H1 (cell line): ENCODE data around the gene DGUOK. TPM values are rescaled to one million over a fixed set of nuclear protein-coding genes. Genes with fewer than 3 reads are reported as not detected.

Experiments used
- CTCF ChIA-PET: fragments of 300-600 bp; sonication (Branson Sonifier 250); formaldehyde crosslinking; loops from one replicate; lab custom pipeline; 2021; ENCODE audit not compliant: partially characterized antibody; lab: Charles Lee
- POLR2A ChIA-PET: fragments of 300-600 bp; sonication (Branson Sonifier 250); formaldehyde crosslinking; loops from one replicate; lab custom pipeline; 2021; ENCODE audit warnings: inconsistent platforms; ENCODE audit not compliant: partially characterized antibody; lab: Charles Lee
- DNase-seq, 2 experiments: peaks; one replicate each; pipeline versions ENCODE4 v3.0.0 to v3.0.0-alpha.2; 2010 to 2022; ENCODE audit warnings: low spot score in 2 of 2, low read depth in 1 of 2, mixed read lengths in 1 of 2
- FAIRE-seq: peaks from 2 replicates; lab custom pipeline; 2011; peaks lifted over from hg19 to GRCh38; lab: Jason Lieb, UNC
- H2AFZ ChIP-seq: 2 replicates; pipeline ENCODE4 v1.8.1; 2012; ENCODE audit warnings: low read length, inconsistent platforms
- H2AK5ac ChIP-seq: 2 replicates; pipeline ENCODE4 v1.6.1; 2013; ENCODE audit warnings: low read depth, low read length
- H2BK120ac ChIP-seq: replicated peaks from 2 replicates; pipeline ENCODE3; 2013; ENCODE audit warnings: low read depth, low read length, inconsistent platforms
- H2BK12ac ChIP-seq: 2 replicates; pipeline ENCODE4 v1.6.1; 2013; ENCODE audit warnings: low read depth, low read length
- H2BK15ac ChIP-seq: 2 replicates; pipeline ENCODE4 v1.6.1; 2013; ENCODE audit warnings: low read length
- H2BK20ac ChIP-seq: 2 replicates; pipeline ENCODE4 v1.6.1; 2013; ENCODE audit warnings: low read length
- H2BK5ac ChIP-seq: 2 replicates; pipeline ENCODE4 v1.6.1; 2013; ENCODE audit warnings: low read depth, low read length
- H3K14ac ChIP-seq: 2 replicates; pipeline ENCODE4 v1.6.1; 2013; ENCODE audit warnings: inconsistent platforms; ENCODE audit not compliant: insufficient read length
- H3K18ac ChIP-seq: 2 replicates; pipeline ENCODE4 v1.6.1; 2013; ENCODE audit warnings: low read length; ENCODE audit errors: extremely low read depth
- H3K23ac ChIP-seq: 2 replicates; pipeline ENCODE4 v1.6.1; 2013; ENCODE audit warnings: inconsistent platforms; ENCODE audit not compliant: insufficient read length
- H3K23me2 ChIP-seq: 2 replicates; pipeline ENCODE4 v1.6.1; 2013; ENCODE audit warnings: low read depth, low read length
- H3K27ac ChIP-seq: 2 replicates; pipeline ENCODE4 v1.6.1; 2011; ENCODE audit warnings: low read depth, low read length, inconsistent platforms
- H3K27me3 ChIP-seq, 4 experiments: replicated peaks in 1 of 4; 1 replicate in 1 of 4; 2 replicates in 3 of 4; pipeline versions ENCODE4 v1.6.1 to v1.8.1; 2011 to 2013; ENCODE audit warnings: low read length in 3 of 4, mild to moderate bottlenecking in 3 of 4, inconsistent platforms in 2 of 4, mixed read lengths in 2 of 4, moderate library complexity in 1 of 4; ENCODE audit not compliant: control insufficient read depth in 3 of 4, insufficient read depth in 3 of 4; ENCODE audit errors: extremely low read depth in 1 of 4
- H3K36me3 ChIP-seq, 4 experiments: 2 replicates each; pipeline versions ENCODE4 v1.6.1 to v1.8.1; 2011 to 2013; ENCODE audit warnings: mild to moderate bottlenecking in 4 of 4, low read length in 3 of 4, moderate library complexity in 2 of 4, control low read depth in 1 of 4, inconsistent platforms in 1 of 4; ENCODE audit not compliant: insufficient read depth in 4 of 4, control insufficient read depth in 2 of 4
- H3K4ac ChIP-seq: replicated peaks from 2 replicates; pipeline ENCODE3; 2013; ENCODE audit warnings: low read length, low read depth, mixed read lengths, inconsistent platforms; ENCODE audit not compliant: insufficient read length
- H3K4me1 ChIP-seq, 4 experiments: replicated peaks in 1 of 4; 1 replicate in 1 of 4; 2 replicates in 3 of 4; pipeline versions ENCODE4 v1.6.1 to v1.8.1; 2011 to 2013; ENCODE audit warnings: low read length in 3 of 4, inconsistent platforms in 2 of 4, mixed read lengths in 1 of 4; ENCODE audit not compliant: insufficient read depth in 4 of 4, control insufficient read depth in 3 of 4
- H3K4me2 ChIP-seq, 2 experiments: 2 replicates each; pipeline versions ENCODE4 v1.6.1 to v1.8.1; 2011 to 2013; ENCODE audit warnings: low read depth in 2 of 2, low read length in 2 of 2, control low read depth in 1 of 2, inconsistent platforms in 1 of 2, mild to moderate bottlenecking in 1 of 2; ENCODE audit not compliant: insufficient read depth in 1 of 2
- H3K4me3 ChIP-seq, 4 experiments: fragments of 200-600, 300-600 bp in 1 of 4; sonication (generic), shearing (Covaris generic), sonication (Bioruptor Twin) in 1 of 4; 2 replicates each; pipeline versions ENCODE4 v1.5.1 to v1.8.1; 2011 to 2016; ENCODE audit warnings: low read length in 4 of 4, low read depth in 3 of 4, control low read depth in 2 of 4, inconsistent platforms in 2 of 4, mild to moderate bottlenecking in 2 of 4, mixed read lengths in 1 of 4, moderate library complexity in 1 of 4; ENCODE audit not compliant: insufficient read depth in 2 of 4; ENCODE audit errors: extremely low read depth in 1 of 4
- H3K56ac ChIP-seq: replicated peaks from 2 replicates; pipeline ENCODE3; 2013; ENCODE audit warnings: low read depth, mild to moderate bottlenecking, mixed read lengths, low read length, inconsistent platforms; ENCODE audit not compliant: insufficient read length
- H3K79me1 ChIP-seq: 2 replicates; pipeline ENCODE4 v1.6.1; 2013; ENCODE audit warnings: low read depth, low read length, control low read depth
- H3K79me2 ChIP-seq, 2 experiments: 2 replicates each; pipeline versions ENCODE4 v1.6.1 to v1.8.1; 2012 to 2013; ENCODE audit warnings: low read length in 2 of 2, mild to moderate bottlenecking in 2 of 2, inconsistent platforms in 1 of 2; ENCODE audit not compliant: insufficient read depth in 2 of 2, control insufficient read depth in 1 of 2
- H3K9ac ChIP-seq, 4 experiments: replicated peaks in 1 of 4; 1 replicate in 1 of 4; 2 replicates in 3 of 4; pipeline versions ENCODE4 v1.6.1 to v1.8.1; 2011 to 2013; ENCODE audit warnings: low read depth in 3 of 4, low read length in 3 of 4, control low read depth in 2 of 4, mild to moderate bottlenecking in 2 of 4, moderate library complexity in 2 of 4, inconsistent platforms in 1 of 4; ENCODE audit errors: extremely low read depth in 1 of 4
- H3K9me3 ChIP-seq, 2 experiments: 2 replicates each; pipeline versions ENCODE4 v1.6.1 to v1.8.1; 2012 to 2013; ENCODE audit warnings: mild to moderate bottlenecking in 2 of 2, moderate library complexity in 2 of 2, control low read depth in 1 of 2, inconsistent platforms in 1 of 2, low read depth in 1 of 2, low read length in 1 of 2, mixed read lengths in 1 of 2; ENCODE audit not compliant: insufficient read depth in 2 of 2
- H4K20me1 ChIP-seq, 2 experiments: replicated peaks in 1 of 2; 2 replicates each; pipeline versions ENCODE3 to v1.8.1; 2011 to 2013; ENCODE audit warnings: inconsistent platforms in 2 of 2, low read length in 2 of 2, mild to moderate bottlenecking in 1 of 2; ENCODE audit not compliant: insufficient read depth in 2 of 2, control insufficient read depth in 1 of 2
- H4K5ac ChIP-seq: 2 replicates; pipeline ENCODE4 v1.6.1; 2013; ENCODE audit warnings: low read length, low read depth, mixed read lengths, inconsistent platforms; ENCODE audit not compliant: insufficient read length
- H4K8ac ChIP-seq: 2 replicates; pipeline ENCODE4 v1.8.0; 2013; ENCODE audit warnings: mild to moderate bottlenecking, moderate library complexity, low read length, inconsistent platforms; ENCODE audit not compliant: insufficient read depth; ENCODE audit errors: extremely low read depth
- H4K91ac ChIP-seq: replicated peaks from 2 replicates; pipeline ENCODE3; 2013; ENCODE audit warnings: low read length, mixed read lengths, inconsistent platforms; ENCODE audit not compliant: insufficient read length
- ATF3 ChIP-seq: IDR thresholded peaks from 2 replicates; pipeline ENCODE4 v1.6.1; 2011; ENCODE audit warnings: low read depth, mild to moderate bottlenecking, low read length; ENCODE audit not compliant: insufficient read depth
- BCL11A ChIP-seq, 2 experiments: IDR thresholded peaks; one replicate each; pipeline ENCODE4 v1.6.1; 2011; ENCODE audit warnings: low read depth in 2 of 2, low read length in 2 of 2, mild to moderate bottlenecking in 2 of 2
- CREB1 ChIP-seq: IDR thresholded peaks from 2 replicates; pipeline ENCODE4 v1.6.1; 2012; ENCODE audit warnings: inconsistent platforms
- CTBP2 ChIP-seq: IDR thresholded peaks from 2 replicates; pipeline ENCODE4 v1.7.0; 2011; ENCODE audit warnings: borderline replicate concordance, mild to moderate bottlenecking, moderate library complexity, mixed read lengths, low read length; ENCODE audit not compliant: insufficient read depth, insufficient read length
- FOSL1 ChIP-seq: IDR thresholded peaks from 2 replicates; pipeline ENCODE4 v1.6.1; 2011; ENCODE audit warnings: mild to moderate bottlenecking, low read depth, low read length, moderate library complexity; ENCODE audit not compliant: insufficient read depth
- RXRA ChIP-seq: IDR thresholded peaks from 2 replicates; pipeline ENCODE4 v1.6.1; 2011; ENCODE audit warnings: low read depth, mild to moderate bottlenecking, low read length, moderate library complexity; ENCODE audit not compliant: insufficient read depth
- SP1 ChIP-seq: IDR thresholded peaks from 2 replicates; pipeline ENCODE4 v1.6.1; 2011; ENCODE audit warnings: low read depth, low read length
- TCF12 ChIP-seq: IDR thresholded peaks from 2 replicates; pipeline ENCODE4 v1.6.1; 2011; ENCODE audit warnings: low read depth, mild to moderate bottlenecking, low read length
- TEAD4 ChIP-seq: IDR thresholded peaks from 2 replicates; pipeline ENCODE4 v1.6.1; 2012; ENCODE audit warnings: low read depth, low read length, inconsistent platforms, mixed read lengths
- USF2 ChIP-seq: IDR thresholded peaks from 2 replicates; pipeline ENCODE4 v1.6.1; 2011; ENCODE audit warnings: low read length, improper control_type of control experiment
- WGBS, 2 experiments: shearing (Covaris generic) in 1 of 2; methylation state at CpG; one replicate each; pipeline versions ENCODE4 v1.1.6 to v1.1.7; 2013 to 2015; ENCODE audit warnings: low lambda C conversion rate in 2 of 2, mixed read lengths in 2 of 2, inconsistent platforms in 1 of 2, low coverage in 1 of 2, missing lambda C conversion rate in 1 of 2; ENCODE audit not compliant: insufficient replicate concordance in 2 of 2, insufficient coverage in 1 of 2, insufficient read length in 1 of 2; ENCODE audit errors: extremely low coverage in 1 of 2, missing lambda C conversion rate in 1 of 2; 5-methylcytosine and 5-hydroxymethylcytosine counted together
- polyA plus RNA-seq, 7 experiments: library from polyadenylated mRNA; depleted of rRNA in 3 of 7; stranded (reverse) in 5 of 7; unstranded in 2 of 7; fragments of >200 nt in 5 of 7; fragments of 200-250 nt in 2 of 7; gene quantifications; 1 replicate in 5 of 7; 2 replicates in 1 of 7; 4 replicates in 1 of 7; pipeline versions ENCODE4 v1.2.1 to v1.2.3, GENCODE V29; 2011 to 2013; ENCODE audit warnings: missing spikeins in 2 of 7, mixed read lengths in 2 of 7
- total RNA-seq: library from RNA; stranded (reverse); fragmentation: NEBNext Ultra II Directional; extraction: Animal tissue kit (Norgen Biotek cat#: 25700); gene quantifications from 2 replicates; pipeline ENCODE4 v1.2.1, GENCODE V29; 2021

The DGUOK gene
- total and polyA plus RNA-seq, 2 of the 8 experiments (the other 6 are each of a cell fraction or from before 2014, with no cell fraction given), result 110 to 168 TPM

GRCh38 chr2:73896362-73897239, 30.1 kb upstream of the DGUOK start:
- Histone ChIP-seq H3K27me3 (no peaks in the 10 kb centered on the region), H4K20me1 (no peaks in the 10 kb centered on the region), H3K79me2 (no peaks in the 10 kb centered on the region), H2BK15ac (no peak overlapping the region), H3K4me2 (no peak overlapping the region), H3K79me1 (no peaks in the 10 kb centered on the region), H3K56ac (no peak overlapping the region), H4K5ac (no peak overlapping the region), H2AFZ (peak overlapping the region; percentile 74; the same call in 1 of the 2 replicates), H3K4ac (no peak overlapping the region), H2BK12ac (no peak overlapping the region), H3K27ac (no peak overlapping the region), H3K9ac (no peak overlapping the region), H2AK5ac (no peak overlapping the region), H2BK120ac (no peak overlapping the region), H3K4me1 (peaks cover 0 to 7% (median 4%) of the 10 kb centered on the region in 4 experiments; a peak in 4 of 7 replicates), H3K14ac (no peak overlapping the region), H3K18ac (no peak overlapping the region), H3K23ac (no peak overlapping the region), H4K91ac (no peak overlapping the region), H3K36me3 (no peaks in the 10 kb centered on the region), H2BK5ac (no peak overlapping the region), H3K4me3 (no peak overlapping the region), H3K23me2 (no peaks in the 10 kb centered on the region), H2BK20ac (no peak overlapping the region), H3K9me3 (no peaks in the 10 kb centered on the region), H4K8ac (no peak overlapping the region)
- ChIA-PET CTCF (interaction anchor here (0.6 to 1.7 kb wide), 5 partner anchors 10 to 216 kb away, joined by 3 to 5 read pairs (median 3); no protein-coding TSS in a partner anchor), POLR2A (interaction anchor here (1.3 kb wide), 1 partner anchor 24 kb away, joined by 3 read pairs; no protein-coding TSS in a partner anchor)
- FAIRE-seq (no peak), DNase-seq (no peak)
- WGBS, 2 experiments, result 73% methylated on average over 13 of the region's 15 CpGs; no CpG with 5 or more reads in 1 of the 2 experiments
- TF ChIP-seq CREB1, result no peak
- TF ChIP-seq SP1, result no peak
- TF ChIP-seq ATF3, result no peak
- no peak for TF ChIP-seq TCF12
- TF ChIP-seq CTBP2, result no peak
- no peak for TF ChIP-seq RXRA
- no peak for TF ChIP-seq TEAD4
- no peak for TF ChIP-seq USF2
- no peak for TF ChIP-seq FOSL1
- TF ChIP-seq BCL11A (IDR thresholded peaks at IDR 0.05; ENCODE audit: low read depth in 2 of 2, low read length in 2 of 2), result no peak
